K562 (cell line): ENCODE results near the gene USP16. TPM values are rescaled to one million over a fixed set of nuclear protein-coding genes. Genes with fewer than 3 reads are reported as not detected.
A peak's percentile ranks its signal among the peaks of the same experiment; 100 is the strongest.

Experiments
- ATAC-seq: fragments of 200-7000 bp; cut with Tn5 transposase; 3 replicates; pipeline ENCODE4 v1.9.1; 2020; ENCODE audit warnings: moderate library complexity
- Bru-seq: library from RNA; stranded (reverse); fragments of 400-500 nt; gene quantifications from one replicate; lab custom pipeline; 2021; lab: Mats Ljungman, UMichigan
- BruChase-seq, 2 experiments: library from RNA; stranded (reverse); fragments of 400-500 nt; gene quantifications; one replicate each; lab custom pipeline; 2021; lab: Mats Ljungman, UMichigan
- BruUV-seq: library from RNA; stranded (reverse); fragments of 400-500 nt; replicated peaks from 2 replicates; lab custom pipeline; 2021; lab: Mats Ljungman, UMichigan
- CTCF ChIA-PET: fragments of 300-600 bp; formaldehyde crosslinking; extraction: SDS; loops from one replicate; lab custom pipeline; 2021; ENCODE audit warnings: low intra/inter-chr PET ratio; lab: Yijun Ruan, JAX
- POLR2A ChIA-PET: fragments of 300-600, 350-650 bp; sonication (Branson Sonifier 250); formaldehyde crosslinking; extraction: SDS; loops from one replicate; lab custom pipeline; 2021; ENCODE audit warnings: antibody characterized with exemption, inconsistent platforms; lab: Yijun Ruan, JAX
- DNase-seq, 4 experiments: peaks; one replicate each; pipeline versions ENCODE4 v3.0.0 to v3.0.0-alpha.2; 2011 to 2018; ENCODE audit warnings: low spot score in 3 of 4, mixed read lengths in 3 of 4; ENCODE audit errors: extremely low read depth in 1 of 4
- FAIRE-seq: peaks from 2 replicates; lab custom pipeline; 2011; peaks lifted over from hg19 to GRCh38; lab: Jason Lieb, UNC
- H2AFZ ChIP-seq: 2 replicates; pipeline ENCODE4 v1.6.0; 2011; ENCODE audit warnings: low read depth, low read length, control low read depth, inconsistent platforms
- H3K27ac ChIP-seq: fragments of 200-600 bp; 3 replicates; pipeline ENCODE4 v1.8.0; 2011; ENCODE audit warnings: low read depth, mild to moderate bottlenecking, control low read depth, inconsistent platforms, low read length, moderate library complexity, mixed read lengths; ENCODE audit errors: extremely low read depth
- H3K27me3 ChIP-seq, 2 experiments: fragments of 300-600 bp in 1 of 2; 2 replicates in 1 of 2; 3 replicates in 1 of 2; pipeline versions ENCODE4 v1.6.0 to v1.8.0; 2011; ENCODE audit warnings: inconsistent platforms in 2 of 2, low read length in 2 of 2, mild to moderate bottlenecking in 1 of 2, mixed read lengths in 1 of 2, moderate library complexity in 1 of 2; ENCODE audit not compliant: control insufficient read depth in 2 of 2, insufficient read depth in 2 of 2
- H3K36me3 ChIP-seq: fragments of 300-600 bp; 3 replicates; pipeline ENCODE4 v1.8.0; 2011; ENCODE audit warnings: mild to moderate bottlenecking, low read length, inconsistent platforms; ENCODE audit not compliant: control insufficient read depth, insufficient read depth
- H3K4me1 ChIP-seq, 2 experiments: fragments of 200-600 bp in 1 of 2; replicated peaks in 1 of 2; 2 replicates in 1 of 2; 3 replicates in 1 of 2; pipeline versions ENCODE4 v1.5.1 to v1.8.0; 2011; ENCODE audit warnings: inconsistent platforms in 2 of 2, low read length in 2 of 2, mild to moderate bottlenecking in 1 of 2, mixed read lengths in 1 of 2, moderate library complexity in 1 of 2; ENCODE audit not compliant: control insufficient read depth in 2 of 2, insufficient read depth in 2 of 2
- H3K4me2 ChIP-seq: 2 replicates; pipeline ENCODE4 v1.6.1; 2011; ENCODE audit warnings: low read length, control low read depth, inconsistent platforms, mixed read lengths; ENCODE audit not compliant: insufficient read depth
- H3K4me3 ChIP-seq: fragments of 200-600 bp; sonication (generic), shearing (Covaris generic); 2 replicates; pipeline ENCODE4 v1.5.1; 2016; ENCODE audit warnings: control low read depth, inconsistent platforms
- H3K79me2 ChIP-seq: fragments of 200-600 bp; 3 replicates; pipeline ENCODE4 v1.8.0; 2011; ENCODE audit warnings: low read length, inconsistent platforms; ENCODE audit not compliant: control insufficient read depth, insufficient read depth
- H3K9ac ChIP-seq, 2 experiments: 2 replicates each; pipeline versions ENCODE4 v1.6.0 to v1.6.1; 2011; ENCODE audit warnings: low read depth in 2 of 2, low read length in 2 of 2, control low read depth in 1 of 2, inconsistent platforms in 1 of 2, mild to moderate bottlenecking in 1 of 2, mixed read lengths in 1 of 2; ENCODE audit not compliant: insufficient read depth in 1 of 2
- H3K9me1 ChIP-seq: one replicate; pipeline ENCODE4 v1.6.0; 2011; ENCODE audit warnings: inconsistent platforms, mild to moderate bottlenecking, low read length, moderate library complexity; ENCODE audit not compliant: control insufficient read depth, insufficient read depth
- H3K9me3 ChIP-seq: replicated peaks from 2 replicates; pipeline ENCODE4 v1.5.1; 2011; ENCODE audit warnings: low read depth, low read length, inconsistent platforms; ENCODE audit not compliant: control insufficient read depth, insufficient read depth
- H4K20me1 ChIP-seq: replicated peaks from 2 replicates; pipeline ENCODE4 v1.6.1; 2011; ENCODE audit warnings: low read length, inconsistent platforms, mixed read lengths; ENCODE audit not compliant: control insufficient read depth, insufficient read depth
- HMGN3 ChIP-seq: IDR thresholded peaks from 2 replicates; pipeline ENCODE4 v1.6.1; 2011; ENCODE audit warnings: borderline replicate concordance, low read depth, mild to moderate bottlenecking, mixed read lengths, low read length; ENCODE audit not compliant: insufficient read length; ENCODE audit errors: extremely low read depth
- WGBS: fragments of 100-300 bp; shearing (Covaris generic); methylation state at CpG from one replicate; pipeline ENCODE4 v1.1.6; 2016; ENCODE audit warnings: low coverage, mixed read lengths; ENCODE audit not compliant: insufficient coverage; ENCODE audit errors: missing lambda C conversion rate; 5-methylcytosine and 5-hydroxymethylcytosine counted together
- in situ Hi-C: fragments of 300-500 bp; cut with MboI; formaldehyde crosslinking; loops from 4 replicates; pipeline ENCODE4 v1.15.0; 2018; ENCODE audit warnings: inconsistent platforms, mixed read lengths
- intact Hi-C: fragments of 100-400 bp; cut with micrococcal nuclease; formaldehyde crosslinking; loops from 2 replicates; pipeline ENCODE4 v1.14.2; 2022
- long read RNA-seq, 3 experiments: library from polyadenylated mRNA in 2 of 3; library from RNA in 1 of 3; unstranded in 2 of 3; stranded (forward) in 1 of 3; transcript quantifications; one replicate each; pipeline ENCODE4 v2.0.0, GENCODE V29; 2019 to 2022
- polyA minus RNA-seq, 3 experiments: library from RNA; depleted of rRNA, polyadenylated mRNA; stranded (reverse); fragments of >200 nt; gene quantifications; 2 replicates each; pipeline ENCODE4 v1.2.3, GENCODE V29; 2011
- polyA plus RNA-seq, 8 experiments: library from polyadenylated mRNA; depleted of rRNA in 4 of 8; stranded (reverse) in 5 of 8; unstranded in 3 of 8; fragments of >200 nt; fragmentation: Nextera tagmentation in 2 of 8; fragmentation: Illumina TruSeq in 1 of 8; extraction: Ambion mirVana in 2 of 8; extraction: Trizol in 1 of 8; gene quantifications; 2 replicates each; pipeline versions ENCODE4 v1.2.1 to v1.2.3, GENCODE V29; 2011 to 2014; ENCODE audit warnings: inconsistent platforms in 1 of 8, missing spikeins in 1 of 8
- total RNA-seq, 7 experiments: library from RNA; depleted of rRNA in 6 of 7; stranded (reverse); fragments of >200 nt in 6 of 7; fragmentation: Illumina TruSeq in 2 of 7; extraction: Trizol in 2 of 7; gene quantifications; 2 replicates each; pipeline versions ENCODE4 v1.2.1 to v1.2.3, GENCODE V29; 2011 to 2021; ENCODE audit warnings: low replicate concordance in 1 of 7
- TF ChIP-seq, protein P1 (sequence below): fragments of 450-650 bp; IDR thresholded peaks from 2 replicates; pipeline ENCODE4 v1.6.1; 2016; ENCODE audit warnings: mild to moderate bottlenecking, moderate library complexity

USP16 gene
- total RNA-seq (2011; cell fraction: chromatin; rRNA removed; ENCODE audit: low replicate concordance) = 13.6 and 77.0 TPM in 2 replicates
- 7.8 and 12.0 TPM in 2 replicates for total RNA-seq (2011; cell fraction: nucleolus; rRNA removed)
- 20.5 and 24.4 TPM in 2 replicates for total RNA-seq (2011; cell fraction: nucleoplasm; rRNA removed)
- total RNA-seq (2014; rRNA removed) (38.4 and 39.1 TPM in 2 replicates), total RNA-seq (2014; rRNA removed; fragmentation: Illumina TruSeq; extraction: Trizol) (90.9 and 106 TPM in 2 replicates), total RNA-seq (2015; rRNA removed; fragmentation: Illumina TruSeq; extraction: Trizol) (77.4 and 85.7 TPM in 2 replicates), total RNA-seq (2021) (49.9 and 50.4 TPM in 2 replicates), polyA plus RNA-seq (2011; rRNA removed) (37.6 and 45.5 TPM in 2 replicates), polyA plus RNA-seq (2014; fragmentation: Illumina TruSeq; extraction: Trizol) (60.7 and 65.1 TPM in 2 replicates), polyA plus RNA-seq (2014; fragmentation: Nextera tagmentation; extraction: Ambion mirVana) (10 to 100 TPM; 62.8 to 67.4 TPM), polyA plus RNA-seq (2014; rRNA removed) (39.8 and 45.4 TPM in 2 replicates), polyA minus RNA-seq (2011; rRNA and poly(A)+ RNA removed) (37.3 and 44.1 TPM in 2 replicates), Bru-seq, nascent RNA (percentile 93 among the genes with signal in this experiment), BruChase-seq, experiment 1, labeled RNA remaining after a 2-hour chase (percentile 96 among the genes with signal in this experiment), BruChase-seq, experiment 2, labeled RNA remaining after a 6-hour chase (percentile 97 among the genes with signal in this experiment)
- 4.2 and 10.4 TPM in 2 replicates for polyA plus RNA-seq (2011; cell fraction: cytosol; rRNA removed)
- polyA plus RNA-seq (2011; cell fraction: nucleus; rRNA removed) = 20.2 and 31.1 TPM in 2 replicates
- polyA plus RNA-seq (2012) = 40.9 and 45.1 TPM in 2 replicates
- polyA minus RNA-seq (2011; cell fraction: cytosol; rRNA and poly(A)+ RNA removed) = 13.3 and 13.7 TPM in 2 replicates
- polyA minus RNA-seq (2011; cell fraction: nucleus; rRNA and poly(A)+ RNA removed) = 11.2 and 21.8 TPM in 2 replicates
- long read RNA-seq, experiment 1, transcript USP16-204 (18 exons, 2,963 nt) = major isoform, 24 of 126 reads
- long read RNA-seq, experiment 1, transcript USP16-203 (18 exons, 2,960 nt) = minor isoform, 21 of 126 reads
- long read RNA-seq, experiment 1, partial matches to known transcripts = 56 of 126 reads
- long read RNA-seq, experiment 1, other reads (novel, unspliced or antisense) = 22 of 126 reads
- long read RNA-seq, experiment 2, transcript USP16-204 (18 exons, 2,963 nt) = major isoform, 6 of 33 reads
- long read RNA-seq, experiment 2, partial matches to known transcripts = 15 of 33 reads
- long read RNA-seq, experiment 2, other reads (novel, unspliced or antisense) = 8 of 33 reads
- long read RNA-seq, experiment 3, partial matches to known transcripts = 39 of 42 reads
- long read RNA-seq, experiment 3, other reads (novel, unspliced or antisense) = 1 of 42 reads

DNA sequence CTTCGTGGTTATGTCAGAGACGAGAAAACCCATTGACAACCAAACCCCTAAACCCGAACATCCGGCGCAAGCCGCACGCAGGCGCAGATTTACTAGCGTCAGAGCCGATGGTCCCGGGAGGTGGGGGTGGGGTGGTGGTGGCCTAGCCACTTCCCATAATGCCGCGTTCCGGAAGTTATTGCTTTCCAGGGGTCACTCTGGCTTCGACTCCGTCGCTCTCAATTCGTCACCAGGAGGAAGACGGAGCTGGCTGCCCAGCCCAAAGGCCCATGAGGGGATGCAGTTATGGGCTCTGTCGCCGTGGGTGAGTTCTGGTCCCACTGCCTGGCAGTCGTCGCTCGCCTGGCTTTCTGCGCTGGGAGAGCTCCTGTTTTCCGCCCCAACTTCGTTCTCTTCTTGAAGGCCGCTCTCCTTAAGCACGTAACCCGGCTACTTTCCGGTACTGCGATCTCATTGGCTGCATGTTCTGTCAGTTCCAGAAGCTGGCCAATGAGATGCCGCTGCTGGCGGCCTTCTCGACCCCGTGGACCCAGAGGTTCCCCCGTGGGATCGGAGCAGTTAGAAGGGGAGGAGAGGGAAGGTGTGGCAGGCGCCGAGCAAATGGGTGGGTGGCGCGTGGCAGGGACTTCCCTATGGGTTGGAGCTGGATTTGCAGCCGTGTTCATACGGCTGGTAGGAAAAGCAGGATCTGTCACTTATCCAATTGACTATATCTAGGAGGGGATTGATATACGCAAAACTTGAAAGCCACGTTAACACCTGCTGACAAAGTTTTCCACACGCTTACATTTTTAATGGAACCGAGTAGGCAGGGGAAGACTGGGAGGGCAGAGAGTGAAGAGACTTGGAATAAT is at the start of gene USP16:
USP16 (plus strand) TSS at position 195 of the 854 bp plus-strand sequence. CDS start 3,246 bp downstream, outside the sequence.
- in situ Hi-C loops (no loop called here), intact Hi-C loops (loop anchor here (1.0 to 5.0 kb wide), 3 partner anchors 22 to 48 kb away; partner anchors contain the start of genes CCT8 and LTN1)
- BruUV-seq = no TSS peak
- Histone ChIP-seq H3K4me3 (peak within 1 kb of the TSS; percentile 65), H3K9me1 (no peaks in the 10 kb centered on the region), H3K4me1 (peaks cover 3 to 13% of the 10 kb centered on the region in 2 experiments; a peak in 1 of 5 replicates), H3K4me2 (peak within 1 kb of the TSS; percentile 90), H3K27me3 (no peaks in the 10 kb centered on the region), H3K79me2 (peaks cover 51% of the 10 kb centered on the region), H3K27ac (peak within 1 kb of the TSS; percentile 97), H4K20me1 (no peaks in the 10 kb centered on the region), H3K9ac (peak within 1 kb of the TSS; percentile 94 to 98), H3K9me3 (no peaks in the 10 kb centered on the region), H2AFZ (peak within 1 kb of the TSS; percentile 97), H3K36me3 (peaks cover 18% of the 10 kb centered on the region)
- ATAC-seq (peak; percentile 97), DNase-seq (peak; percentile 100), FAIRE-seq (peak; percentile 96)
- ChIA-PET CTCF (interaction anchor here (0.6 kb wide), 1 partner anchor 143 kb away, joined by 3 read pairs; no protein-coding TSS in a partner anchor), POLR2A (interaction anchor here (0.6 to 7.6 kb wide), 21 partner anchors 10 to 475 kb away, joined by 3 to 56 read pairs (median 5); partner anchors contain the start of genes CCT8 and LTN1)
- under 1% methylated on average over 45 of the region's 48 CpGs for WGBS
- TF ChIP-seq, protein P1, sequence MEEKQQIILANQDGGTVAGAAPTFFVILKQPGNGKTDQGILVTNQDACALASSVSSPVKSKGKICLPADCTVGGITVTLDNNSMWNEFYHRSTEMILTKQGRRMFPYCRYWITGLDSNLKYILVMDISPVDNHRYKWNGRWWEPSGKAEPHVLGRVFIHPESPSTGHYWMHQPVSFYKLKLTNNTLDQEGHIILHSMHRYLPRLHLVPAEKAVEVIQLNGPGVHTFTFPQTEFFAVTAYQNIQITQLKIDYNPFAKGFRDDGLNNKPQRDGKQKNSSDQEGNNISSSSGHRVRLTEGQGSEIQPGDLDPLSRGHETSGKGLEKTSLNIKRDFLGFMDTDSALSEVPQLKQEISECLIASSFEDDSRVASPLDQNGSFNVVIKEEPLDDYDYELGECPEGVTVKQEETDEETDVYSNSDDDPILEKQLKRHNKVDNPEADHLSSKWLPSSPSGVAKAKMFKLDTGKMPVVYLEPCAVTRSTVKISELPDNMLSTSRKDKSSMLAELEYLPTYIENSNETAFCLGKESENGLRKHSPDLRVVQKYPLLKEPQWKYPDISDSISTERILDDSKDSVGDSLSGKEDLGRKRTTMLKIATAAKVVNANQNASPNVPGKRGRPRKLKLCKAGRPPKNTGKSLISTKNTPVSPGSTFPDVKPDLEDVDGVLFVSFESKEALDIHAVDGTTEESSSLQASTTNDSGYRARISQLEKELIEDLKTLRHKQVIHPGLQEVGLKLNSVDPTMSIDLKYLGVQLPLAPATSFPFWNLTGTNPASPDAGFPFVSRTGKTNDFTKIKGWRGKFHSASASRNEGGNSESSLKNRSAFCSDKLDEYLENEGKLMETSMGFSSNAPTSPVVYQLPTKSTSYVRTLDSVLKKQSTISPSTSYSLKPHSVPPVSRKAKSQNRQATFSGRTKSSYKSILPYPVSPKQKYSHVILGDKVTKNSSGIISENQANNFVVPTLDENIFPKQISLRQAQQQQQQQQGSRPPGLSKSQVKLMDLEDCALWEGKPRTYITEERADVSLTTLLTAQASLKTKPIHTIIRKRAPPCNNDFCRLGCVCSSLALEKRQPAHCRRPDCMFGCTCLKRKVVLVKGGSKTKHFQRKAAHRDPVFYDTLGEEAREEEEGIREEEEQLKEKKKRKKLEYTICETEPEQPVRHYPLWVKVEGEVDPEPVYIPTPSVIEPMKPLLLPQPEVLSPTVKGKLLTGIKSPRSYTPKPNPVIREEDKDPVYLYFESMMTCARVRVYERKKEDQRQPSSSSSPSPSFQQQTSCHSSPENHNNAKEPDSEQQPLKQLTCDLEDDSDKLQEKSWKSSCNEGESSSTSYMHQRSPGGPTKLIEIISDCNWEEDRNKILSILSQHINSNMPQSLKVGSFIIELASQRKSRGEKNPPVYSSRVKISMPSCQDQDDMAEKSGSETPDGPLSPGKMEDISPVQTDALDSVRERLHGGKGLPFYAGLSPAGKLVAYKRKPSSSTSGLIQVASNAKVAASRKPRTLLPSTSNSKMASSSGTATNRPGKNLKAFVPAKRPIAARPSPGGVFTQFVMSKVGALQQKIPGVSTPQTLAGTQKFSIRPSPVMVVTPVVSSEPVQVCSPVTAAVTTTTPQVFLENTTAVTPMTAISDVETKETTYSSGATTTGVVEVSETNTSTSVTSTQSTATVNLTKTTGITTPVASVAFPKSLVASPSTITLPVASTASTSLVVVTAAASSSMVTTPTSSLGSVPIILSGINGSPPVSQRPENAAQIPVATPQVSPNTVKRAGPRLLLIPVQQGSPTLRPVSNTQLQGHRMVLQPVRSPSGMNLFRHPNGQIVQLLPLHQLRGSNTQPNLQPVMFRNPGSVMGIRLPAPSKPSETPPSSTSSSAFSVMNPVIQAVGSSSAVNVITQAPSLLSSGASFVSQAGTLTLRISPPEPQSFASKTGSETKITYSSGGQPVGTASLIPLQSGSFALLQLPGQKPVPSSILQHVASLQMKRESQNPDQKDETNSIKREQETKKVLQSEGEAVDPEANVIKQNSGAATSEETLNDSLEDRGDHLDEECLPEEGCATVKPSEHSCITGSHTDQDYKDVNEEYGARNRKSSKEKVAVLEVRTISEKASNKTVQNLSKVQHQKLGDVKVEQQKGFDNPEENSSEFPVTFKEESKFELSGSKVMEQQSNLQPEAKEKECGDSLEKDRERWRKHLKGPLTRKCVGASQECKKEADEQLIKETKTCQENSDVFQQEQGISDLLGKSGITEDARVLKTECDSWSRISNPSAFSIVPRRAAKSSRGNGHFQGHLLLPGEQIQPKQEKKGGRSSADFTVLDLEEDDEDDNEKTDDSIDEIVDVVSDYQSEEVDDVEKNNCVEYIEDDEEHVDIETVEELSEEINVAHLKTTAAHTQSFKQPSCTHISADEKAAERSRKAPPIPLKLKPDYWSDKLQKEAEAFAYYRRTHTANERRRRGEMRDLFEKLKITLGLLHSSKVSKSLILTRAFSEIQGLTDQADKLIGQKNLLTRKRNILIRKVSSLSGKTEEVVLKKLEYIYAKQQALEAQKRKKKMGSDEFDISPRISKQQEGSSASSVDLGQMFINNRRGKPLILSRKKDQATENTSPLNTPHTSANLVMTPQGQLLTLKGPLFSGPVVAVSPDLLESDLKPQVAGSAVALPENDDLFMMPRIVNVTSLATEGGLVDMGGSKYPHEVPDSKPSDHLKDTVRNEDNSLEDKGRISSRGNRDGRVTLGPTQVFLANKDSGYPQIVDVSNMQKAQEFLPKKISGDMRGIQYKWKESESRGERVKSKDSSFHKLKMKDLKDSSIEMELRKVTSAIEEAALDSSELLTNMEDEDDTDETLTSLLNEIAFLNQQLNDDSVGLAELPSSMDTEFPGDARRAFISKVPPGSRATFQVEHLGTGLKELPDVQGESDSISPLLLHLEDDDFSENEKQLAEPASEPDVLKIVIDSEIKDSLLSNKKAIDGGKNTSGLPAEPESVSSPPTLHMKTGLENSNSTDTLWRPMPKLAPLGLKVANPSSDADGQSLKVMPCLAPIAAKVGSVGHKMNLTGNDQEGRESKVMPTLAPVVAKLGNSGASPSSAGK = no peak
- no peak for TF ChIP-seq HMGN3
